Measurements from ENCODE around the gene KRT28. TPM values are rescaled to one million over a fixed set of nuclear protein-coding genes. Genes with fewer than 3 reads are reported as not detected.
A peak's percentile ranks its signal among the peaks of the same experiment; 100 is the strongest.

KRT28 gene
- polyA plus RNA-seq, 4 donors, result not detected

GRCh38 chr17:40821536-40821935 is 21.8 kb upstream of the KRT28 start:
- H3K27me3 ChIP-seq (ENCODE audit: control insufficient read depth in 3 of 3, insufficient read depth in 3 of 3, low read length in 3 of 3), result no peaks in the 10 kb centered on the region
- DNase-seq (no peak), FAIRE-seq (no peak)
- peaks cover 0 to 6% of the 10 kb centered on the region in 2 donors for H3K9me3 ChIP-seq (ENCODE audit: control insufficient read depth in 2 of 2, insufficient read depth in 1 of 2, low read depth in 1 of 2, low read length in 1 of 2)
- H3K4me1 ChIP-seq (ENCODE audit: control insufficient read depth in 3 of 3, insufficient read depth in 2 of 3, low read depth in 1 of 3, low read length in 2 of 3), result peaks cover 0 to 7% (median 0%) of the 10 kb centered on the region in 3 donors
- no peak overlapping the region for H3K4me3 ChIP-seq (ENCODE audit: low read depth in 1 of 3, low read length in 3 of 3)
- H3K36me3 ChIP-seq (ENCODE audit: control insufficient read depth in 3 of 3, insufficient read depth in 2 of 3, low read depth in 1 of 3, low read length in 3 of 3), result peaks cover 0 to 7% (median 5%) of the 10 kb centered on the region in 3 donors
- H3K27ac ChIP-seq (ENCODE audit: low read depth in 1 of 3, low read length in 2 of 3), result no peak overlapping the region

- 82 to 93% (median 86%) methylated on average over 9 of the region's 9 CpGs for WGBS, 3 donors
- H3K9me3 ChIP-seq (ENCODE audit: control insufficient read depth in 2 of 2, insufficient read depth in 1 of 2, low read depth in 1 of 2, low read length in 1 of 2), result peaks cover 0 to 6% of the 10 kb centered on the region in 2 donors
- H3K4me1 ChIP-seq (ENCODE audit: control insufficient read depth in 3 of 3, insufficient read depth in 2 of 3, low read depth in 1 of 3, low read length in 2 of 3), result peaks cover 0 to 7% (median 0%) of the 10 kb centered on the region in 3 donors
- H3K36me3 ChIP-seq (ENCODE audit: control insufficient read depth in 3 of 3, insufficient read depth in 2 of 3, low read depth in 1 of 3, low read length in 3 of 3), result peaks cover 0 to 7% (median 5%) of the 10 kb centered on the region in 3 donors
- no peak for DNase-seq
- H3K27ac ChIP-seq (ENCODE audit: low read depth in 1 of 3, low read length in 2 of 3), result no peak overlapping the region
- FAIRE-seq, result no peak
- H3K27me3 ChIP-seq (ENCODE audit: control insufficient read depth in 3 of 3, insufficient read depth in 3 of 3, low read length in 3 of 3), result no peaks in the 10 kb centered on the region
- no peak overlapping the region for H3K4me3 ChIP-seq (ENCODE audit: low read depth in 1 of 3, low read length in 3 of 3)
Measured at GRCh38 chr17:40820228-40820838, 20.6 kb upstream of the KRT28 start.

- peak overlapping the region in 2 of 3 donors; percentile 47 to 80 for H3K27ac ChIP-seq (ENCODE audit: low read depth in 1 of 3, low read length in 2 of 3)
- peaks cover 0 to 6% of the 10 kb centered on the region in 2 donors for H3K9me3 ChIP-seq (ENCODE audit: control insufficient read depth in 2 of 2, insufficient read depth in 1 of 2, low read depth in 1 of 2, low read length in 1 of 2)
- FAIRE-seq (no peak), DNase-seq (peak in 1 of 2 donors; percentile 29)
- WGBS, 3 donors, result 49 to 71% (median 54%) methylated on average over 9 of the region's 9 CpGs
- H3K27me3 ChIP-seq (ENCODE audit: control insufficient read depth in 3 of 3, insufficient read depth in 3 of 3, low read length in 3 of 3), result no peaks in the 10 kb centered on the region
- peaks cover 0 to 7% (median 5%) of the 10 kb centered on the region in 3 donors for H3K36me3 ChIP-seq (ENCODE audit: control insufficient read depth in 3 of 3, insufficient read depth in 2 of 3, low read depth in 1 of 3, low read length in 3 of 3)
- peaks cover 0 to 7% (median 0%) of the 10 kb centered on the region in 3 donors for H3K4me1 ChIP-seq (ENCODE audit: control insufficient read depth in 3 of 3, insufficient read depth in 2 of 3, low read depth in 1 of 3, low read length in 2 of 3)
- H3K4me3 ChIP-seq (ENCODE audit: low read depth in 1 of 3, low read length in 3 of 3), result peak overlapping the region; percentile 45 to 84 (median 81)
Measured at GRCh38 chr17:40819528-40820125, 19.9 kb upstream of the KRT28 start.

- H3K36me3 ChIP-seq (ENCODE audit: control insufficient read depth in 3 of 3, insufficient read depth in 2 of 3, low read depth in 1 of 3, low read length in 3 of 3), result peaks cover 0 to 7% (median 5%) of the 10 kb centered on the region in 3 donors
- peak overlapping the region; percentile 80 to 94 (median 88) for H3K27ac ChIP-seq (ENCODE audit: low read depth in 1 of 3, low read length in 2 of 3)
- WGBS, 3 donors, result 1 to 2% (median 2%) methylated on average over 61 to 73 of the region's 73 CpGs
- FAIRE-seq (no peak), DNase-seq (peak; percentile 78 to 94)
- no peaks in the 10 kb centered on the region for H3K27me3 ChIP-seq (ENCODE audit: control insufficient read depth in 3 of 3, insufficient read depth in 3 of 3, low read length in 3 of 3)
- H3K9me3 ChIP-seq (ENCODE audit: control insufficient read depth in 2 of 2, insufficient read depth in 1 of 2, low read depth in 1 of 2, low read length in 1 of 2), result peaks cover 0 to 6% of the 10 kb centered on the region in 2 donors
- H3K4me3 ChIP-seq (ENCODE audit: low read depth in 1 of 3, low read length in 3 of 3), result peak overlapping the region; percentile 76 to 84 (median 81)
- H3K4me1 ChIP-seq (ENCODE audit: control insufficient read depth in 3 of 3, insufficient read depth in 2 of 3, low read depth in 1 of 3, low read length in 2 of 3), result peaks cover 0 to 7% (median 0%) of the 10 kb centered on the region in 3 donors
Measured at GRCh38 chr17:40818733-40819527, 19.2 kb upstream of the KRT28 start.

- Histone ChIP-seq H3K27me3 (ENCODE audit: control insufficient read depth in 3 of 3, insufficient read depth in 3 of 3, low read length in 3 of 3) (no peaks in the 10 kb centered on the region), H3K9me3 (ENCODE audit: control insufficient read depth in 2 of 2, insufficient read depth in 1 of 2, low read depth in 1 of 2, low read length in 1 of 2) (peaks cover 0 to 6% of the 10 kb centered on the region in 2 donors), H3K27ac (ENCODE audit: low read depth in 1 of 3, low read length in 2 of 3) (peak overlapping the region; percentile 70 to 94 (median 88)), H3K36me3 (ENCODE audit: control insufficient read depth in 3 of 3, insufficient read depth in 2 of 3, low read depth in 1 of 3, low read length in 3 of 3) (peaks cover 0 to 7% (median 5%) of the 10 kb centered on the region in 3 donors), H3K4me3 (ENCODE audit: low read depth in 1 of 3, low read length in 3 of 3) (peak overlapping the region; percentile 74 to 81 (median 76)), H3K4me1 (ENCODE audit: control insufficient read depth in 3 of 3, insufficient read depth in 2 of 3, low read depth in 1 of 3, low read length in 2 of 3) (peaks cover 0 to 7% (median 0%) of the 10 kb centered on the region in 3 donors)
- WGBS, 3 donors, result 7 to 12% (median 12%) methylated on average over 7 of the region's 7 CpGs
- FAIRE-seq, result no peak
- DNase-seq, result peak in 1 of 2 donors; percentile 9
Measured at GRCh38 chr17:40818343-40818732, 18.6 kb upstream of the KRT28 start.

- peaks cover 0 to 6% (median 0%) of the 10 kb centered on the region in 3 donors for H3K27me3 ChIP-seq (ENCODE audit: control insufficient read depth in 3 of 3, insufficient read depth in 3 of 3, low read length in 3 of 3)
- no peak for FAIRE-seq
Measured at GRCh38 chr17:40817103-40817682, 17.4 kb upstream of the KRT28 start.

GRCh38 chr17:40816569-40816968 is 16.8 kb upstream of the KRT28 start:
- Histone ChIP-seq H3K27ac (ENCODE audit: low read depth in 1 of 3, low read length in 2 of 3) (no peak overlapping the region), H3K9me3 (ENCODE audit: control insufficient read depth in 2 of 2, insufficient read depth in 1 of 2, low read depth in 1 of 2, low read length in 1 of 2) (peaks cover 0 to 6% of the 10 kb centered on the region in 2 donors), H3K4me3 (ENCODE audit: low read depth in 1 of 3, low read length in 3 of 3) (no peak overlapping the region), H3K36me3 (ENCODE audit: control insufficient read depth in 3 of 3, insufficient read depth in 2 of 3, low read depth in 1 of 3, low read length in 3 of 3) (peaks cover 0 to 7% (median 0%) of the 10 kb centered on the region in 3 donors), H3K4me1 (ENCODE audit: control insufficient read depth in 3 of 3, insufficient read depth in 2 of 3, low read depth in 1 of 3, low read length in 2 of 3) (peaks cover 0 to 7% (median 0%) of the 10 kb centered on the region in 3 donors), H3K27me3 (ENCODE audit: control insufficient read depth in 3 of 3, insufficient read depth in 3 of 3, low read length in 3 of 3) (peaks cover 0 to 6% (median 0%) of the 10 kb centered on the region in 3 donors)
- 89 to 95% (median 94%) methylated on average over 3 of the region's 3 CpGs for WGBS, 3 donors
- no peak for DNase-seq
- no peak for FAIRE-seq

More at GRCh38 chr17:40817103-40817682, 17.4 kb upstream of the KRT28 start:
- H3K4me1 ChIP-seq (ENCODE audit: control insufficient read depth in 3 of 3, insufficient read depth in 2 of 3, low read depth in 1 of 3, low read length in 2 of 3), result peaks cover 0 to 7% (median 0%) of the 10 kb centered on the region in 3 donors
- peaks cover 0 to 7% (median 3%) of the 10 kb centered on the region in 3 donors for H3K36me3 ChIP-seq (ENCODE audit: control insufficient read depth in 3 of 3, insufficient read depth in 2 of 3, low read depth in 1 of 3, low read length in 3 of 3)
- DNase-seq, result no peak
- no peak overlapping the region for H3K27ac ChIP-seq (ENCODE audit: low read depth in 1 of 3, low read length in 2 of 3)
- peaks cover 0 to 6% of the 10 kb centered on the region in 2 donors for H3K9me3 ChIP-seq (ENCODE audit: control insufficient read depth in 2 of 2, insufficient read depth in 1 of 2, low read depth in 1 of 2, low read length in 1 of 2)
- WGBS, 3 donors, result 97 to 99% (median 98%) methylated on average over 4 of the region's 4 CpGs
- H3K4me3 ChIP-seq (ENCODE audit: low read depth in 1 of 3, low read length in 3 of 3), result no peak overlapping the region

- Histone ChIP-seq H3K4me3 (ENCODE audit: low read depth in 1 of 3, low read length in 3 of 3) (no peak overlapping the region), H3K27ac (ENCODE audit: low read depth in 1 of 3, low read length in 2 of 3) (no peak overlapping the region), H3K27me3 (ENCODE audit: control insufficient read depth in 3 of 3, insufficient read depth in 3 of 3, low read length in 3 of 3) (peaks cover 0 to 7% (median 0%) of the 10 kb centered on the region in 3 donors), H3K4me1 (ENCODE audit: control insufficient read depth in 3 of 3, insufficient read depth in 2 of 3, low read depth in 1 of 3, low read length in 2 of 3) (peaks cover 0 to 7% (median 0%) of the 10 kb centered on the region in 3 donors), H3K9me3 (ENCODE audit: control insufficient read depth in 2 of 2, insufficient read depth in 1 of 2, low read depth in 1 of 2, low read length in 1 of 2) (peaks cover 0 to 6% of the 10 kb centered on the region in 2 donors), H3K36me3 (ENCODE audit: control insufficient read depth in 3 of 3, insufficient read depth in 2 of 3, low read depth in 1 of 3, low read length in 3 of 3) (peaks cover 0 to 7% (median 0%) of the 10 kb centered on the region in 3 donors)
- no peak for DNase-seq
- FAIRE-seq, result no peak
- 91 to 92% (median 91%) methylated on average over 1 of the region's 1 CpG for WGBS, 3 donors
Measured at GRCh38 chr17:40815381-40815780, 15.6 kb upstream of the KRT28 start.

All from small intestine (tissue), 7 donors.